Kidney capillary endothelial cell (primary cell): Measurements from ENCODE around the gene LAMTOR2.
A peak's percentile ranks its signal among the peaks of the same experiment; 100 is the strongest.
"Not testable (repeated sequence)": the region's sequence is repeated elsewhere in the genome, so short reads cannot be mapped to it uniquely, and the experiment has no call there.

ENCODE experiments used
- DNase-seq: peaks from one replicate; pipeline ENCODE4 v3.0.0-alpha.2; 2018; ENCODE audit warnings: low spot score

LAMTOR2 gene

DNA sequence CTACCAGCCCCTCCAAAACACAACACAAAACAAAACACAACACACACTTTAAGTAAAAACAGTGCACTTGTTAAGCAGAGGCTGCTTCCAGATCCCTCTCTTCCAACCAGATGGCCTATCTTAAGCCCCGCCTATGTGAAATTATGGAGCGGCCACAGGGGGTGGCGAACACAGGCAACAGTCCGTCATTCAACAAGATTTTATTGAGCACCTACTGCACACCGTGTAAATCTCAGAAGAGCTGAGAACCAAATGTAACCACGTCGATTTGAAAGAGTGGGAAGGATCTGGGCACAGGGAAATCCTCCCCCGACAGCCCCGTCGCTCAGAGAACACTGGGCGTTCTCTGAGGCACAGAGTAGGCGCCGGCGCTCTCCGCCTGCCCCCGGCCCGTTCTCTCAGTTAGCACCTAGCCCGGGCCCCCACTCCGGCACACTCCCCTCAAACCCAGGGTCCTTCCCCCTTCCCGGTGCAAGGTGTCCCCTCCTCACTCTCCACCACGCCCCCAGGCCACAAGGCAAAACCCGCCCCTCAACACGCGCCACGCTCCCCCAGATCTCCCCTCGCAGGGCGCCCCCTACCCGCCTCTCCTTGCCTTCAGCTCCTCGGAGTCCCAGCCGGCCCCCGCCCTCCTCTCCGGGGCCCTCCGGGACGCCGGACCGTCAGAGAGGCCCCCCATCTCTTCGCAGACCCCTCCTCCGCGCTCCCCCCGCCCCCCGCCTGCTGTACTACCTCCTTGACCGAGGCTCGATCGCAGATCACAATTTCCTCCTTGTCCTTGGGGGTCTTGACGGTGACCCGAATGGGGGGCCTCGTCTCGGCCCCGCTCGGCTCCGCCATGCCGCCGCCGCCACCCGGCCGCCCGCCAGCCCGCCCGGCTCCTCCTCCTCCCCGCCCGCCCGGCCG lies 1.5 kb upstream of the LAMTOR2 start:
- peak; percentile 66 for DNase-seq

DNA sequence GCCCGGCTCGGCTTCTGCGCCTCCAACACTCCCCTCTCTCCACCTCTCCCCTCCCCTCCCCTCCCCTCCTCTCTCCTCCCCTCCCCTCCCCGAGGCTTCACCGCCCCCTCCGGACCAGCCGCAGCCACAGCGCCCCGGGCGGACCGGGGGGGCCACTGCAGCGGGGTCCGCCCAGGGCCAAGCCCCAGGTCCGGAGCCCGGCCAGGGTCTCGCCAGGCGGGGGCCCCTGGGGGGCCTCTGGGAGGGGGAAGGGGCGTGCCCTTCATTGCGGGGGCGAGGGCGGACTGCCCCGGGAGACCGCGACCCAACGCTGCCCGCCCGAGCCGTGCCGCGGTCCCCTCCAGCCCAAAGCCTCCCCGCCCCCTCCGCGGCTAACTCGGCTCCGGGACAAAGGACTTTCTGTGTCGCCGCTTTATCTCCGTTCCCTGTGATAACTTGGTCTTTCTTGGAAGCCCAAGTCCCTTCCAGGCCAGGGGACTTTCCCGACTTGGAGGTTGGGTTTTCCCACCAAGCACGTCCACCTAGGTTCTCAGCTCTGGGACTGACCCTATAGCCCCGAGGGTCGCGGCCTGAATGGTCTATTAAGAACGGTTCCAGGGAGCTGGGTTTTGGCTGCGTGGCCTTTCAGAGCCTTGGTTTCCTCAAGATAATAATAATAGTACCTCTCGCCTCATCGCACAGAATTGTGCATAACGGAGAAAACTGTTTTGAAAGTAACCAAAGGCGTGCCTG lies 648 bp upstream of the LAMTOR2 start, which contains the start of gene UBQLN4:
UBQLN4 (minus strand) TSS at position 31 of the 732 bp plus-strand sequence. CDS start 97 bp downstream, outside the sequence.
- peak; percentile 68 for DNase-seq

DNA sequence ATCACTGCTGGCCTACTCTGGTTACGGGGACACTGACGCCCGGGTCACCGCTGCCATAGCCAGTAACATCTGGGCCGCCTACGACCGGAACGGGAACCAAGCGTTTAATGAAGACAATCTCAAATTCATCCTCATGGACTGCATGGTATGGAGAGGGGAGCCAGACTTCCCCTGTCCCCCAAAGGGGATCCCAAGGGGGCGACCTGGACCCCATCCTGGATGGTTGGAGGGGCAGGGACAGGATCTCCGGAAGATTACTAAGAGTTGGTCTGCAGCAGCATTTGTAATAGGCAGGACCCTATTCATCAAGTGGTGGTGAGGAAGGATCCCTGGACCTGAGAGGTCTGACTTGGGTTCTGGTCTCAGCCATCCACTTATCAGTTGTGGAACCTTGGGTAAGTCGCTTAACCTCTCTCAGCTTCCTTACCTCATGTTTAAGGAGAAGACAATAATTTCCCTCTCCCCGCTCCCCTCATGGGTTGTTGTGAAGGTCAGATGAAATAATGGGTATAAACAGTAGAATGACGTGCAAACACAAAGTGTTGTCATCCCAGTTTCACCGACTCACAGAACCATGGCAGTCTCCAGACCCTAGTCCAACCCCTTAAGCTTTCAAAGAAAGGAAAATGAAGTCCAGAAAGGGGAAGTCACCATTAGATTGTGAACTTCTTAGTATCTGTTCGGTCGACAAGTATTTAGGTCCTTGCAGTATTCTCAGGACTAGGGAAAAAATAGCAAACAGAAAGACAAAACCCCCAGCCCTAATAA lies 883 bp downstream of the LAMTOR2 start:
- DNase-seq = no peak

DNA sequence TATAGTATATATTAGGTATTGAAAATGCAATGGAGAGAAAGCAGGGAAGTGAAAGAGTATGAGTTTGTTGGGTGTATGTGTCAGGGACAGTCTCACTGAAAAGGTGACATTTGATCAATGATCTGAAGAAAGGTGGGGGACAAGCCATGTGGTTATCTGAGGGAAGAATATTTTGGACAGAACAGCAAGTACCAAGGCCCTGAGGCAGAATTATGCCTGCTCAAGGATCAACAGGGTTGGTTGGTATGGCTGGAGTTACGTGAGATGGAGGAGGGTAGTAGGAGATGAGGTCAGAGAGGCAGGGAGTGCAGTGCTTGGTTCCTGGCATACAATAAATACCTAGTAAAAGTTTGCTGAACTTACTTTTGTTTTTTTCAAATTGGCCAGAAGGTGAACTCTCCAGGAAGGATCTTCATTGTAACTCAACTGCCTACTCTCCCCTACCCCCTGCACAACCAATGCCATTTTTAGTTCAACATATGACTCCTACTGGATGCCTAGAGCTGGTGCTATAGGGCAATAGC lies 1.8 kb downstream of the LAMTOR2 start:
- DNase-seq = no peak

DNA sequence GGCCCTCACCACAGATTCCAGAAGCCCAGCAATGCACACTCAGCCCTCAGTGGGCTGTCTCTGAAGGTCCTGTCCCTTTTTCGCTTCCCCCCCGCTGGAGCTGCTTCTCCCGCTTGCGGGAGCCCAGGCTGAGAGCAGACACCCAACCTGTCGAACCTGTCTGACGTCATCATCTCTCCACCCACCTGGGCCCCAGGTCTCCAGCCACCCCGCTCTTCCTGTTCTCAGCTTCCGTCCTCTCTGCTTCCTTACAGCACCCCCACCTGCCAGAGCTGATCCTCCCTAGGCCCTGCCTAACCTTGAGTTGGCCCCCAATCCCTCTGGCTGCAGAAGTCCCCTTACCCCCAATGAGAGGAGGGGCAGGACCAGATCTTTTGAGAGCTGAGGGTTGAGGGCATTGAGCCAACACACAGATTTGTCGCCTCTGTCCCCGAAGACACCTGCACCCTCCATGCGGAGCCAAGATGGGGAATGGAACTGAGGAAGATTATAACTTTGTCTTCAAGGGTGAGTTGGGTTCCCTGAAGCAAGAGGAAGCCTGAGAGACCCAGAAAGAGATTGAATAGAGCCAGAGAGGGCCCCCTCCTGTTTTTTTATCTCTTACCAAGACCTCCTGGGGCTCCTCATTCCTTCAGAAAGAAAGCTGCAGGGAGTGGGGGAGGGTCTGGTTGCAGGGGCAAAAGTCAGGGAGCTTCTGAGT lies 6.5 kb downstream of the LAMTOR2 start, which contains the start of gene RAB25:
RAB25 (plus strand) TSS at position 224 of the 700 bp plus-strand sequence; CDS start at position 465, 241 bp downstream.
- no peak for DNase-seq

DNA sequence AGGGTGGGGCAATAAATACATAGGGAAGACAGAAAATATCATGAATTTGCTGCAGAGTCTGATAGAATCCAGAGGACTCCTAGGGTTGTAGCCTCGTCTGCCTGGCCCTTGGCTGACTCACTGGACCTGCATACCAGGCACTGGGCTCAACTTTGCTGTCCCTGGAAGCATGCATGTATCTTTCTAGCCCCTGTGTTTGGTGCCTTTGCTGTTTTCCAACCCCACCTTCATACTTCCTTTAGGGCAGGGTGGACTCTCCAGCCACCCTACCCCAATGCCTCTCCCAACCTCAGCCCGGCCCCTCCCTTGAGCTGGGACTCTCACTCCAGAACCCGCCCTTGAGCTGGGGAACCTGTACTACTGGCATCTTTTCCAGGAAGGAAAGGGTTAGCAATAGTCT lies 7.6 kb downstream of the LAMTOR2 start:
- no peak for DNase-seq

DNA sequence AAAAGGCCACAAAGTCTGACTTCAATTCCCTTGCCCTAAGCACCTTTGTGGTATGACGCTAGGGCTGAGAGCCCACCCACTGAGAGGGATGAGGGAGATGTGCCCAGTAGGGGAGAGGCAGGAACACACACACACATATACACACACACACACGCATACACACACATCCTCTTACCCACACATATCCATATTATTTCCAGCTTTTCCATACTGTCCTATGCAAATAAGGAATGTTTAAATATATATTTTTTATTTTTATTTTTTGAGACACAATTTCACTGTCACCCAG lies 9.4 kb downstream of the LAMTOR2 start:
- DNase-seq = no peak

DNA sequence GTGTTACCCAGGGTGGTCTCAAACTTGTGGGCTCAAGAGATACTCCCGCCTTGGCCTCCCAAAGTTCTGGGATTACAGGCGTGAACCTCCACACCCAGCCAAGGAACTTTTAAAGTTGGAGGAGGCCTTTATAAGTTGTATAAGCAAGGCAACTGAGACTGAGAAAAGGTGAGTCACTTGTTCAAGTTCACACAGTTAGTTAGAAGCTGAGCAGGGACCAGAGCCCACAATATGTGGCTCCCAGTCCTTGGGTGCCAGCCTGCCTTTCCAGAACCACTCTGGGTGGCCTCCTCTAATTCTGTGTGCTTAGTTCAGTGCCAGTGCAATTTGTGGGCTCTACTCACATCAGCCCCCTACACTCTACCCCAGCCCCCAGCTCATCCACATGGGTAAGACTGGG lies 10.0 kb downstream of the LAMTOR2 start:
- no peak for DNase-seq

DNA sequence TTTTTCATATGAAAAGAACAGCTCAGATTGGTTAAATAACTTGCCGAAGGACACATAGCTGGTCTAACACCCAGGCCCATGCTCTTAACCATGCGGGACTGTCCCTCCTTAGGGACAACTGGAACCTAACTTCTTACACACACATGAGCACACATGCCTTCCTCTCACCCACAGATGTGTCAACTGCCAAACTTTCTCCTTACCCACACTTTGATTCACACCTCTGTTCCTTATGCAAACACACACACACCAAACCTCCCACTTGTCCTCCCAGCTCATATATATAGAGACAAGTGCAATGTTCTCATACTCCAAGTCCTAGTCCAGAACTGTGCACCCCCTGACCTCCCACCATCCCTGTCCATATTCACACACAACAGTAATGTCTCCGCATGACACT lies 10.6 kb downstream of the LAMTOR2 start:
- DNase-seq = no peak

DNA sequence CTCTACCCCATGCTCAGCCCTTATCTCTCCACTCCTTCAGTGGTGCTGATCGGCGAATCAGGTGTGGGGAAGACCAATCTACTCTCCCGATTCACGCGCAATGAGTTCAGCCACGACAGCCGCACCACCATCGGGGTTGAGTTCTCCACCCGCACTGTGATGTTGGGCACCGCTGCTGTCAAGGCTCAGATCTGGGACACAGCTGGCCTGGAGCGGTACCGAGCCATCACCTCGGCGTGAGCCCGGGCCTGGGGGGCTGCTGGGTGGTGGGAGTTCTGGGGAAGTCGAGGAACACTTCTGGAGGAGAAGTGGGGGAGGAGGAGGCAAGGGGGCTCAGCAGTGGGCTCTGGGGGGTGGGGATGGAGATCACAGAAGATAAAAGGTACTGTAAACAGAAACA lies 11.3 kb downstream of the LAMTOR2 start:
- no peak for DNase-seq

DNA sequence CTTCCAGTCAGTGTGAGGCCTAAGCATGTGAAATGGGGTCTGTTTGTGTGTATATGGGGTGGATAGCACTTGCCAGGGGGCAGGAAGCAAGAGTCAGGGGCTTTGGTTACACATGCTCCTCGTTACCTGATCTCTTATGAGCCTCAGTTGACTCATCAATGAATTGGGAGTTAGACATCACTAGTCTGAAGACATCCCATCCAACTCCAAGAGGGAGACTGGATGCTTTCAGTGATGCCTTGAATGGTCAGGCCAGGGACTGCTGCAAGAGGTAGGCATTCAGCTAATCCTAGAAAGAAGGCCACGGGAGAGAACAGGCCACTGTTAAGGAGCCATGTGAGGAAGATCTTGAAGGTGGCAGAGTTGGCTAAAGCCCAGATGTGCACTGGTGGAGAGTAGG lies 12.7 kb downstream of the LAMTOR2 start:
- no peak for DNase-seq

DNA sequence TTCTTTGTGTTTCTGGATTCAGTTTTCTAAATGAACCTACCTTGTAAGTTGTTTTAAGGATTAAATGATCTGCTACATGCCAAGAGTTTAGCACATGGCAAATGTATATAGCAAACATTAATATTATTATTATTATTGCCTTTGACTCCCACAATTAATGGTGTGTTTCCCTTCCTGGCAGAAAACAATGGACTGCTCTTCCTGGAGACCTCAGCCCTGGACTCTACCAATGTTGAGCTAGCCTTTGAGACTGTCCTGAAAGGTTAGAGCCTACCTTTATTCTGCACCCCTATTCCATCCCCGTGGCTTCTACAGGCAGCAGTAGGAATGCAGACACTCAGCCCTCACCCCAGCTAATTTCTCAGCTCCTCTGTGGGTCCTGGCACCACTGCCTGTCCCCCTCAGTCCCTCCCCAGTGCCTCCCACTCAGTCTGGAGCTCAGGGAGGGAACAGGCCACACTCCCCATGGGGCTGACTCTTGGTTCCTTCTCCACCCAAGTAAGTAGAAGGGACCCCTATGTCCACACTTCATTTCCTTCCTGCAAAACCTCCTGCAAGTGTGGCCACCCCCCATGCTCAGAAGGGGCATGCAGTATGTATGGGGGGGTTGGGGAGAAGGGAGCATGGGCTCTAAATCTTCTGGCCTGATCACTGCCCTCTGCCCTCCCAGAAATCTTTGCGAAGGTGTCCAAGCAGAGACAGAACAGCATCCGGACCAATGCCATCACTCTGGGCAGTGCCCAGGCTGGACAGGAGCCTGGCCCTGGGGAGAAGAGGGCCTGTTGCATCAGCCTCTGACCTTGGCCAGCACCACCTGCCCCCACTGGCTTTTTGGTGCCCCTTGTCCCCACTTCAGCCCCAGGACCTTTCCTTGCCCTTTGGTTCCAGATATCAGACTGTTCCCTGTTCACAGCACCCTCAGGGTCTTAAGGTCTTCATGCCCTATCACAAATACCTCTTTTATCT lies 15.2 kb downstream of the LAMTOR2 start:
- no peak for DNase-seq

DNA sequence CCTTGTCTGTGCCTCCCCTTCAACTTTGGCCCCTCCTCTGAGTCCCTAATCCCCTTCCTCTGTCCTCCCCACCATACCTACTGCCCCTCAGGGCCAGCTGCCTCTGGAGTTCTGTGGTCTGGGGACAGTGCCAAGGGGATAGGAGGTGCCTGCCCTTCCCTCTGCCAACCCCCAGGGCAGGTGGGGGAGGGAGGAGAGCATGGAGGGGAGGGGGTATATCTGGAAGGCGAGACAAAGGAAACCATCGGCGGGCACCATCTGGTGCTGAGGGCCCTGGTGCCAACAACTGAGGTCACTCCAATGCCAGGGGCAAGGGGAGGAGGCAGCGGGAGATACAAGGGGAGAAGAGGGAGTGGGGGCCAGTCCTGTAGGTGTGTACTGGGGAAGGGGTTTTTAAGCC lies 16.0 kb downstream of the LAMTOR2 start:
- DNase-seq = no peak

DNA sequence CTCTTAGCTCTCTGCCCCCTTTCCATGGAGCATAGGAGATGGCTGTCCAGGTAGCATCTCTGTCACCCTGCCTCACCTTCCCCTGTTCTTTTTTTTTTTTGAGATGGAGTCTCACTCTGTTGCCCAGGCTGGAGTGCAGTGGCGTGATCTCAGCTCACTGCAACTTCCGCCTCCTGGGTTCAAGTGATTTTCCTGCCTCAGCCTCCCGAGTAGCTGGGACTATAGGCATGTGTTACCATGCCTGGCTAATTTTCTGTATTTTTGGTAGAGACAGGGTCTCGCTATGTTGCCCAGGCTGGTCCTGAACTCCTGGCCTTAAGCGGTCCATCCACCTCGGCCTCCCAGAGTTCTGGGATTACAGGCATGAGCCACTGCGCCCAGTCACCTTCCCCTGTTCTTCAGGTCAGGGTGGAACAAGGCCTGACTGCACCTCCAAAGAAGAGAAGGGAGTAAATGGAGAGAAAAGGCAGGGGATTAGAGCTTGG lies 16.8 kb downstream of the LAMTOR2 start:
- DNase-seq = not testable (repeated sequence)

DNA sequence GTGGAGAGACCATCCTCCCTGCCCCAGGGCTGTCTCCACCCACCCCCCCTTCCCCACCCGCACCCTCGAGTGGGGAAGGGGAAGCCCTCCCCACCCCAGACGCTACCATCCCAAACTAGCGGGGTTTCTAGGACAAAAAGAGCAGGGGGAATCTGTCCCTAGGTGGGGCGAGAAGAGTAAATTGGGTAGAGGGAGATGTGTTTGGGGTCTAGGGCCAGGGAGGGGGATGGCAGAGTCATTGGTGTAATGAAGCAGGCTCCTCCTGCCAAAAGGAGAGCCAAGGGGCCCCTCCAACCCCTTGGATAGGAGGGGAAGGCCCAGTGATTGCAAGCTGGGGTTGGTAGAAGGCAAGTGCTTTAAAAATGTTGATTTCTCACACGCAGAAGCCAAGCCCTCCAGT lies 17.7 kb downstream of the LAMTOR2 start:
- DNase-seq = no peak

DNA sequence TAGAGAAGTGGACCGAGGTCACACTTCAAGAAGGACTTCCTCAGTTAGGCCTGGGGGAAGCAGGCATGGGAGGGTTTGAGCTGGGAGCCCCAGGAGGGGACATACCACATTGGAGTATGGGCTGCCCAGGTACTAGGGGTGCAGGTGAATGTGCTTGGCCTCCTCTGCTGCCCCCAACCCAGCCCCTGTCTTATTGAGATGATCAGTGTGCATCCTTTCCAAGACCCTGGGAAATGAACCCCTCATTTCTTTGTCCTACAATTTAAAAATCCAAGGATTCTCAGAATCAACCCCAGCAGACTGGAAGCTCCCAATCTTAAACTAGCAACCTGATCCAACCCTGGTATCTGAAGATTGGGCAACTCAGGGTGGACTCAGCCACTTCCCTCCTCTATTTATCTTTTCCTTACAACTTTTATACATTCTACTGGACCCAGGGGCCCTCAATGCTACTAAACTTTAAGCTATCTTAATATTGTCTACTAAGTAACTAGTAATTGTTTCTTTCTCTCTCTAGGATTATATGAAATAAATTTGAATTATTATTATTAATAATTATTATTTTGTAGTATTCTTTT lies 18.6 kb downstream of the LAMTOR2 start:
- no peak for DNase-seq

DNA sequence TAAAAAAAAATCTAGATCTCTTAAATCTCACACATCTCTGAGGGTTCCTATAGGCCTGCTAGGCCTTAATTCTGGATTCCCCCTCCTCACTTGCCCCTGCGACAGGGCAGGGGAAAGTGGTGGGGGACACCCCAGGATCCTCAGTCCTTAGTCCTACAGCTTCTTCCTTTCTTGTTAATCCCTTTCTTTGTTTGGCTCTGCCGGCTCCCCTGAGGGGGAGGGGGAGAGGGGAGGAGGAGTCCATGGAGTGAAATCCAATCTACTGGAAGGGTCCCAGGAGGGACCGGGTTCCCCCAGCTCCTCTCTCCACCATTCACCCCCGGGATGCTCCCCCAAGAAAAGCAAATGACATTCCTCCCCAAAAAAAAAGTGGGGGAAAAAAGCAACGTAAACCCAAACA lies 19.2 kb downstream of the LAMTOR2 start:
- DNase-seq = no peak

DNA sequence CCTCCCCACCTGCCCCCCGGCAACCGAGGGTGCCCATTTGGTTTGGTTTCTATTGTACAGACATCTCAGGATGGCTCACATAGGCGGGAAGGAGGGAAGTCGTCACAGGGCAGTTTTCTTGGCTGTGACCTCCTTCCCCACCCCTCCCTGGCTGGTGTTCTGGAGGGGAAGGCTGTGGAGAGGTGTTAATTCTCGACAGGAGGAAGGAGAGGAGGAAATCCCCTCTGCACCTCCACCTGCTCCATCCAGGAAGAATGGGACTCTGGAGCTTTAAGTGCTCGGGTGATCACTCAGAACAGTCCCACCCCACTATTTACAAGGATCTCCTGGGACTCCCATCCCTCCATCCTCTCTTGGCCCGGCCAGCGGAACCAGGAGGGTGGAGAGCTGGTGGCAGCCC lies 20.1 kb downstream of the LAMTOR2 start:
- no peak for DNase-seq

DNA sequence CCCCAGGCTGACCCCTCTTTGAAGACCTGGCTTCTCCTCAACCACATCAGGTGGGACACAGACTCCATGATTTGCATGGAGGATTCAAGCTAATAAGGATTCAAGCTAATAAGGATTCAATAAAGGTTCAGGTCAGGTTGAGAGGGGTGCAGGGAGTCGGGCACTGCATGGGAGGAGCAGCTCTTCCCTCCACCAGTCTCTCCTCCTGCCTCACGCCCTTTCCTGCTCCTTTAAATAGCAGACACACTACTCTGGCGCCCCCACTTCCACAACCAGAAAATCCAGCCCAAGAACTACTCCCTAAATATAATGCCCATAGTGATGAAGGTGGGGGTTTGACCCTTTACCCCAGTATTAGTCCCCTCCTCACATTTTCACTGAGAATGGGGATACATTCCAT lies 20.6 kb downstream of the LAMTOR2 start:
- DNase-seq = no peak

DNA sequence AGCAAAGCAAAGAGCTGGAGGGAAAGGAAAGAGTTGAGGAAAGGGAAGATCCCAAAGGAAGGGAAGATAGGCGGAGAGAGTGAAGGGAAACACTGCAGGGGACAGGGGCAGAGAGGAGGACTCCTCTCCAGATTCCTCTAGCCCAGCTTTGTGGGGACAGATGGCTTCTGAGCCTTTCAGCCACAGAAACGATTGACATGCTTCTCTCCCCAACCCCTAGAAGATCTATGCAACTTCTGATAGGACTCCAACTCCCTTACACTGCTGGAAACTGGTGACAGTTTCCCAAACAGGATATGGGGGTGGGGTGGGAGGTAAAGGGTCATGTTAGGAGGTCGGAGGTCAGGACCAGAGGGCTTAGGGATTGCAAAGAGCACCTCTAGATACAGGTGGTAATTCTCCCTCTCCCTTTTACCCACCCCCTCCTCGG lies 21.2 kb downstream of the LAMTOR2 start:
- no peak for DNase-seq
